Measurements from ENCODE around the gene LINS1.
"Not testable (repeated sequence)": the region's sequence is repeated elsewhere in the genome, so short reads cannot be mapped to it uniquely, and the experiment has no call there.

Gene LINS1

DNA sequence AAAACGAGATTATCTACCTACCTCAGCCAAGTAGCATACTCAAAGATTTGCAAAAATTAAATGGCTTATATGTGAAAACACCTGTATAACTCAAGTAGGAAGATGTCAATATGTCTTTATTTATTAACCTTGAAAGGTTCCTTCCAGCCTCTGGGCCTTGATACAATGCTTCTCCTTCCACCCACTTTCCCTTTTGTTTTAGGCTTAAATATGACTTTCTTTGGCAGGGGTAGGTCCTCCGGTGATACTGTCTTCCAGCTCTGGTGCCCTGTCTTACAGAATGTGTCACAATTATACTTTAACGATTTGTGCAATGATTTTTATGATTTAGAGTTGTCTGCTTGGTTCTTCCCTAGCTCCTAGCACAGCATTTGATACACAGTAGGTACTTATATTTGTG, 4.1 kb downstream of the LINS1 start:
- TF ChIP-seq CTCF (conservative IDR thresholded peaks at IDR 0.05; ENCODE audit: low read depth) = no peak
- POLR2A ChIA-PET (ENCODE audit: low non-redundant PET) = no interaction called here

GRCh38 chr15:100596792-100597191, 5.2 kb downstream of the LINS1 start:
- DNase-seq (ENCODE audit: low spot score) = peak; percentile 49
- POLR2A ChIA-PET (ENCODE audit: low non-redundant PET) = no interaction called here
- H3K27ac ChIP-seq = peak overlapping the region; percentile 57
- CTCF ChIA-PET = interaction anchor here (0.5 to 1.0 kb wide), 4 partner anchors 219 to 335 kb away, joined by 3 read pairs; no protein-coding TSS in a partner anchor
- no peak for TF ChIP-seq CTCF (conservative IDR thresholded peaks at IDR 0.05; ENCODE audit: low read depth)

More for the DNA sequence above, 4.1 kb downstream of the LINS1 start:
- no peak overlapping the region for H3K27ac ChIP-seq
- DNase-seq (ENCODE audit: low spot score) = no peak
- CTCF ChIA-PET = no interaction called here

GRCh38 chr15:100595964-100596363, 6.0 kb downstream of the LINS1 start:
- no peak for DNase-seq (ENCODE audit: low spot score)
- ChIA-PET POLR2A (ENCODE audit: low non-redundant PET) (no interaction called here), CTCF (interaction anchor here (0.6 to 1.0 kb wide), 3 partner anchors 101 to 1323 kb away, joined by 3 read pairs; no protein-coding TSS in a partner anchor)
- no peak overlapping the region for H3K27ac ChIP-seq
- no peak for TF ChIP-seq CTCF (conservative IDR thresholded peaks at IDR 0.05; ENCODE audit: low read depth)

DNA sequence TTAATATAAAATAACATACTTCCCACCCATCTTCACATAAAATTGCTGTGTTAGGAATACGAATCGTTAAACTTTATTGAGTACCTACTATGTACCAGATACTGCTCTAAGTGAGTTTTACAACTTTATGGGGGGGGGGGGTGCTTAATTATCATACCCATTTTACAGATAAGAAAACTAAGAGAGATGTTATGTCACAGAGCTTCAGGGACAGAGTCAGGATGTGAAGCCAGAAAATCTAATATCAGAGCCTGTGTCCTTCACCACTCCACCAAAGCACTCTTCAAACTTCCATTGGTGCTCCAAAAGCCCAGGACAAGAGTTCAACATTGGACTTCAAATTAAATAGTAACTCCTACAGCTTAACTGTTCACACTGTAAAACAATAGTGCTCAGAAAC, 8.6 kb downstream of the LINS1 start:
- POLR2A ChIA-PET (ENCODE audit: low non-redundant PET) = no interaction called here
- no peak for TF ChIP-seq CTCF (conservative IDR thresholded peaks at IDR 0.05; ENCODE audit: low read depth)
- H3K27ac ChIP-seq = no peak overlapping the region
- CTCF ChIA-PET = no interaction called here
- DNase-seq (ENCODE audit: low spot score) = no peak

- no peak for TF ChIP-seq CTCF (conservative IDR thresholded peaks at IDR 0.05; ENCODE audit: low read depth)
- POLR2A ChIA-PET (ENCODE audit: low non-redundant PET) = no interaction called here
- CTCF ChIA-PET = no interaction called here
- no peak for DNase-seq (ENCODE audit: low spot score)
- no peak overlapping the region for H3K27ac ChIP-seq
These were observed 9.1 kb downstream of the LINS1 start for GRCh38 chr15:100592898-100593297.

DNA sequence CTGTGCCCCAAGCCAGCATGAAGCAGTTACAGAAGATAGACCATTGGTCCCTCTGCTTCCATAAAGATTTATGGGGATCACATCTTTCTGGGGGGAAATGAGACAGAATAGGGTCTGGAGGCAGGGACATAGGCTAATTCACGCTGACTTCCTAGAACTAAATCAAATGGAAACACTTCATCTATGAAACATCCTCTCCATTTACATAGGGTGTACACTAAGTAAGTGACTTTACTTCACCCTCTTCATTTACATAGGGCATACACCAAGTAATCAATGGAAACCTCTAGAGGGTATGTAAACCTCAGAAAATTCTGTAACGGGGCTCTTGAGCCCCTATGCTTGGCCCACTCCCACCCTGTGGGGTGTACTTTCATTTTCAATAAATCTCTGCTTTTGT, 10.1 kb downstream of the LINS1 start:
- no peak for DNase-seq (ENCODE audit: low spot score)
- ChIA-PET CTCF (no interaction called here), POLR2A (ENCODE audit: low non-redundant PET) (no interaction called here)
- no peak overlapping the region for H3K27ac ChIP-seq
- no peak for TF ChIP-seq CTCF (conservative IDR thresholded peaks at IDR 0.05; ENCODE audit: low read depth)

DNA sequence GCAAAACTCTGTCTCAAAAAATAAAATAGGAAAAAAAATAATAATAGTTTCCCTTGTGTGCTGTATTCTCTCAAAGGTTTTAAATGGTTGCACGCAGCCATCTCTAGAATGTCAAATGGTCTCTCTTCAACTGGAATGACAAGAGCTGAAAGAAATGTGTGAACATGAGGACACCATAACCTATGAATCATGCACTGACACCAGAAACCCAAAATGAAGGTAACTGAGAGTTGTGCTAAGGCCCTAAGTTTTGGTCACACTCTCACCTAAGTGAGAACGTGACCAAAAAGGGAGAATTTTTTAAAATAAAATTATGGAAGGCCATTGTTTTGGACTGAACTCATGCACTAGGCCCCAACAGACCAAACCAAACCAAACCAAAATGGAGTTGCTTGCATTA, 10.8 kb downstream of the LINS1 start:
- POLR2A ChIA-PET (ENCODE audit: low non-redundant PET) = interaction anchor here (0.5 kb wide), 1 partner anchor 803 kb away, joined by 3 read pairs; no protein-coding TSS in a partner anchor
- H3K27ac ChIP-seq; CTCF ChIA-PET; DNase-seq (ENCODE audit: low spot score): not testable (repeated sequence)

All from RWPE1 (cell line).